ENCODE data around the gene BABAM2. TPM values are rescaled to one million over a fixed set of nuclear protein-coding genes. Genes with fewer than 3 reads are reported as not detected.

The BABAM2 gene
- total and polyA plus RNA-seq, 2 experiments from 2014 or later = 17.8 to 21.5 TPM

DNA sequence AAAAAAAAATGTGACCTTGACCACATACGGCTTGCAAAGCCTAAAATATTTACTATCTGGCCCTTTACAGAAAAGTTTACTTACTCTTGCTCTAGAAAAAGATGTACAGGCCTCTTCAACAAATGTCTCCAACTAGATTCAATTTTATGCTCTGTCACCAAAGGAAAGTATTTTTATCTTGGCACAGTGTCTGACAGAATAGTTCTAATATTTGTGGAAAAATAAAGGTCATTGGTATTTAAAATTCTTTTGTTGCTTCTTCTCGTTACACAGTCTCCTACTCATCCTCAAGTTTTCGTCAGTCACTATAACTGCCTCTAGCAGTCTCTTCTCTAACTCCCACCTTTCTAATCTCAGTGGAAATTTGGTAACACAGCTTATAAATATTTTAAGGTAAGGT, 1.7 kb upstream of the BABAM2 start (continued):
- TF ChIP-seq REST (IDR thresholded peaks at IDR 0.05; ENCODE audit: unreplicated experiment) (no peak), EZH2 (IDR thresholded peaks at IDR 0.05; ENCODE audit: low read depth, unreplicated experiment) (no peak), STAT1 (IDR thresholded peaks at IDR 0.05; ENCODE audit: unreplicated experiment) (no peak)

GRCh38 chr2:27889774-27890145, 769 bp upstream of the BABAM2 start:
- ATAC-seq = peak; percentile 30

DNA sequence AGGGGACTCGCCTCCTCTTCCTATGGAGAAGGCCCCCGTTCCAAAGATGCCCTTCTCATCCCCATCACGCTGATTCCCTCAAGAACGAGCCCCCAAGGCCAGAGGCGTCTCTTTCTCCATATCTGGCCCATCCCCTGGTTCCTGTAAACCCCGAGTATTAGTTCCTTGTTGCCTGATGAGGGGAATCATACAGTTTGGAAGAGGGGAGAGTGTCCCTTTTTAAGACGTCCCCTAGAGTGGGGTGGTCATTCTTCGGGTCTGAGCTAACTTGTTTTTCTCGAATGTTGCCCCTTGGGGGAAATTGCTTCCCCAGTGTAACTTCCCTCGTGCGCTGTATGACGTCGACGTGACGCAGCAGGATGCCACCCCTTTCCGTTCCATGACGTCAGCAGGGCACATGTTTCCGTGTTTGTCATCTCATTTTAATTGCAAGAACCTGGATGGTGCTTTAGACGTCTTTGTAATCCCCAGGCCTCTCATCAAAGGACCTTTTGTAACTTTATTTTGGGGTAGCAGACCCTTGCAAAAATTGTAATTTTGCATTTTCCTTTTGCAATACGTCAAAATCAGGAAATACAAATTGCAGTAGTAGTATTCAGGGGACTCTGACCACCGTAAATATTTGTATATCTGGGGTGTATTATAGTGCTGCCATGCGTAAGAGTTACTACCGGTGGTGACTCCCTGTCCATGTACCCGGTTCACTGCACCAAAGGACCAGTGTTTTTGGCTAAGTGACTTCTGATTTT, 569 bp downstream of the BABAM2 start:
- H2AFZ ChIP-seq = peak overlapping the region; percentile 99
- peak; percentile 79 for DNase-seq (ENCODE audit: low spot score)

More at GRCh38 chr2:27889774-27890145, 769 bp upstream of the BABAM2 start:
- H3K36me3 ChIP-seq (ENCODE audit: insufficient read depth) = no peaks in the 10 kb centered on the region
- no peaks in the 10 kb centered on the region for H3K27me3 ChIP-seq (ENCODE audit: insufficient read depth)
- peaks cover 12% of the 10 kb centered on the region for H3K79me2 ChIP-seq (replicated peaks; ENCODE audit: insufficient read depth)
- Mint-ChIP-seq H3K9me3 (no peaks in the 10 kb centered on the region), H3K4me3 (peak overlapping the region; percentile 100), H3K27me3 (ENCODE audit: insufficient read depth, low read depth, poor library complexity) (peaks cover 9% of the 10 kb centered on the region), H3K27ac (peak overlapping the region; percentile 99), H3K4me1 (peaks cover 3% of the 10 kb centered on the region; the same call in 1 of the 3 replicates), H3K36me3 (ENCODE audit: low read depth) (peaks cover 2% of the 10 kb centered on the region; the same call in 1 of the 3 replicates)
- H3K27ac ChIP-seq (ENCODE audit: low read depth) = no peak overlapping the region
- H3K4me1 ChIP-seq (ENCODE audit: insufficient read depth) = peaks cover 5% of the 10 kb centered on the region; the same call in 1 of the 2 replicates
- H3K4me2 ChIP-seq = peak overlapping the region; percentile 83
- peaks cover 8% of the 10 kb centered on the region; the same call in 1 of the 2 replicates for H3F3A ChIP-seq (replicated peaks; ENCODE audit: low read depth)
- peak overlapping the region; percentile 93 for H2AFZ ChIP-seq
- TF ChIP-seq POLR2AphosphoS5 (IDR thresholded peaks at IDR 0.05; ENCODE audit: low read depth) (no peak), CREB1 (CRISPR knock-in tag; IDR thresholded peaks at IDR 0.05; ENCODE audit: low read depth) (peak; percentile 38; the same call in 1 of the 2 replicates)
- no peaks in the 10 kb centered on the region for H3K9me2 ChIP-seq (ENCODE audit: insufficient read depth)
- peak overlapping the region; percentile 87 for H3K4me3 ChIP-seq
- peak; percentile 55 for DNase-seq (ENCODE audit: low spot score)
- no peaks in the 10 kb centered on the region for H4K20me1 ChIP-seq (replicated peaks; ENCODE audit: insufficient read depth)

More for the DNA sequence above, 569 bp downstream of the BABAM2 start:
- TF ChIP-seq JUNB (IDR thresholded peaks at IDR 0.05; ENCODE audit: unreplicated experiment) = no peak
- TF ChIP-seq CREB1 (CRISPR knock-in tag; IDR thresholded peaks at IDR 0.05; ENCODE audit: low read depth) = peak; percentile 99
- TF ChIP-seq POLR2AphosphoS5 (IDR thresholded peaks at IDR 0.05; ENCODE audit: low read depth) = peak; percentile 12; the same call in 1 of the 2 replicates
- Mint-ChIP-seq H3K36me3 (ENCODE audit: low read depth) (peaks cover 2% of the 10 kb centered on the region; the same call in 1 of the 3 replicates), H3K9me3 (no peaks in the 10 kb centered on the region), H3K27me3 (ENCODE audit: insufficient read depth, low read depth, poor library complexity) (peaks cover 8% of the 10 kb centered on the region), H3K27ac (peak overlapping the region; percentile 99), H3K4me1 (peaks cover 3% of the 10 kb centered on the region; the same call in 1 of the 3 replicates), H3K4me3 (peak overlapping the region; percentile 100)
- Histone ChIP-seq H3K79me2 (replicated peaks; ENCODE audit: insufficient read depth) (peaks cover 12% of the 10 kb centered on the region), H3K4me2 (peak overlapping the region; percentile 83), H3K4me1 (ENCODE audit: insufficient read depth) (peaks cover 5% of the 10 kb centered on the region; the same call in 1 of the 2 replicates), H3F3A (replicated peaks; ENCODE audit: low read depth) (peaks cover 8% of the 10 kb centered on the region; the same call in 1 of the 2 replicates), H3K36me3 (ENCODE audit: insufficient read depth) (no peaks in the 10 kb centered on the region), H3K27ac (ENCODE audit: low read depth) (peak overlapping the region; percentile 97), H3K9me2 (ENCODE audit: insufficient read depth) (no peaks in the 10 kb centered on the region), H4K20me1 (replicated peaks; ENCODE audit: insufficient read depth) (no peaks in the 10 kb centered on the region), H3K27me3 (ENCODE audit: insufficient read depth) (no peaks in the 10 kb centered on the region), H3K4me3 (peak overlapping the region; percentile 87)
- ATAC-seq = peak; percentile 34
